Choroid plexus epithelial cell (primary cell): ENCODE measurements around the gene ZNF608.

Experiments
- DNase-seq: peaks from one replicate; pipeline ENCODE4 v3.0.0-alpha.2; 2010; ENCODE audit warnings: low read depth
- H3K4me3 ChIP-seq: 2 replicates; pipeline ENCODE4 v1.5.1; 2011; ENCODE audit warnings: low read depth, mild to moderate bottlenecking, control low read depth, low read length, moderate library complexity
- CTCF ChIP-seq: conservative IDR thresholded peaks from 2 replicates; pipeline ENCODE4 v1.5.1; 2011; ENCODE audit warnings: low read depth, mild to moderate bottlenecking, control low read depth, inconsistent platforms, low read length, moderate library complexity

ZNF608 gene

DNA sequence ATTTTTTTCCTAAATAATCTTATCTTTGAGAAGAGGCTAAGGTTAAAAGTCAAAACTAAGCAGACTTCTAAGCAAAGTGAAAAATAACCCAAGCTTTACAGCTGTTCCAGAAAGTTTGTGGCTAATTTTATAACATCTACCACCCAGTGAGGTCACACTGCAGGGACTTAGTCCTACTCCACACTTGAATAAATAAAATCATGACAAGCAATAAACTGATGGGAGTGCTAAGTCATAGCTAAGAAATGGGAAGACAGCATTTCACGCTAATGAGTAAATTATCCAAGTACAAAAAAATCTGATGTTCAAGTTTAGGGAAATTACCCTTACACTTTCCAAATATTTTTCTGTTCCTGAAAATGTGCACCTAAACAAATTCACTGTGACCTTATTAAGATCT is 47.7 kb downstream of the ZNF608 start:
- no peak overlapping the region for H3K4me3 ChIP-seq
- TF ChIP-seq CTCF = no peak
- DNase-seq = peak; percentile 26

GRCh38 chr5:124697933-124698591 is 48.4 kb downstream of the ZNF608 start:
- DNase-seq = peak; percentile 38
- TF ChIP-seq CTCF = no peak

GRCh38 chr5:124697501-124697900 is 48.9 kb downstream of the ZNF608 start:
- no peak for DNase-seq
- TF ChIP-seq CTCF = no peak

More at GRCh38 chr5:124697933-124698591, 48.4 kb downstream of the ZNF608 start:
- no peak overlapping the region for H3K4me3 ChIP-seq

DNA sequence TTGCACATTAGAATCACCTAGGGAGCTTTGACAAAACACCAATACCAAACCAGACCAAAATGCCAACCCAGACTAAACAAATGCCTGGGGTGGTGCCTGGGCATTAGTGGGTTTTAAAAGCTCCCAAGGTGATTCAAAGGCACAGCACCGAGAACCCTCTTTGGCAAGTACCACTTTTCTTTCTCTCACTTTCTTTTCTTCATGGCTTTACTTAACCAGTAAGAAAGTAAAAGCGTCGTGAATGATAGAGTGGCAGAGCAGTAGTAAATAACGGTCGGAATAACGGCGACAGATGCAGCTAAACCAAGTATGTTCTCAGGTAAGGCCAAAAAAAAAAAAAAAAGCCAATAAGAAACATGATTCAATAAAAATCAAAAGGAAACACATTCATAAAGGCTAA is 49.5 kb downstream of the ZNF608 start:
- H3K4me3 ChIP-seq = no peak overlapping the region
- DNase-seq = no peak
- TF ChIP-seq CTCF = no peak

More at GRCh38 chr5:124697501-124697900, 48.9 kb downstream of the ZNF608 start:
- H3K4me3 ChIP-seq = no peak overlapping the region
